GM12864 (cell line): ENCODE measurements around the gene CELF5.

Experiments used
- DNase-seq: peaks from one replicate; pipeline ENCODE4 v3.0.0-alpha.2; 2011; ENCODE audit warnings: low read depth
- H3K4me3 ChIP-seq: 2 replicates; pipeline ENCODE4 v1.5.1; 2011; ENCODE audit warnings: mild to moderate bottlenecking, low read depth, low read length, control low read depth
- CTCF ChIP-seq: IDR thresholded peaks from 2 replicates; pipeline ENCODE4 v1.5.1; 2011; ENCODE audit warnings: low read depth, mild to moderate bottlenecking, moderate library complexity, low read length, control low read depth, inconsistent platforms; ENCODE audit errors: missing control alignments

CELF5 gene

GRCh38 chr19:3206216-3206953 is 18.1 kb upstream of the CELF5 start:
- no peak for DNase-seq
- H3K4me3 ChIP-seq: no peak overlapping the region
- no peak for TF ChIP-seq CTCF

GRCh38 chr19:3207461-3208242 is 16.8 kb upstream of the CELF5 start:
- TF ChIP-seq CTCF: no peak

GRCh38 chr19:3208317-3209207 is 15.9 kb upstream of the CELF5 start:
- TF ChIP-seq CTCF: no peak
- H3K4me3 ChIP-seq: no peak overlapping the region
- DNase-seq: no peak

More at GRCh38 chr19:3207461-3208242, 16.8 kb upstream of the CELF5 start:
- no peak overlapping the region for H3K4me3 ChIP-seq
- DNase-seq: no peak

- no peak for DNase-seq
- TF ChIP-seq CTCF: peak; percentile 88
- no peak overlapping the region for H3K4me3 ChIP-seq
Observed at GRCh38 chr19:3210347-3211017, 14.0 kb upstream of the CELF5 start.

- H3K4me3 ChIP-seq: no peak overlapping the region
- TF ChIP-seq CTCF: no peak
- no peak for DNase-seq
Observed at GRCh38 chr19:3211191-3211590, 13.3 kb upstream of the CELF5 start.

GRCh38 chr19:3213159-3213558 is 11.3 kb upstream of the CELF5 start:
- DNase-seq: no peak
- no peak overlapping the region for H3K4me3 ChIP-seq
- no peak for TF ChIP-seq CTCF
